Lung (tissue), 13 donors: ENCODE measurements around the gene ARHGAP28. TPM values are rescaled to one million over a fixed set of nuclear protein-coding genes. Genes with fewer than 3 reads are reported as not detected.

Source experiments
- ATAC-seq: fragments of 200-7000 bp; cut with Tn5 transposase; one replicate; pipeline ENCODE4 v1.9.1; 2020; ENCODE audit warnings: moderate number of reproducible peaks; ENCODE audit not compliant: insufficient read depth, low FRiP score
- DNase-seq, 3 donors: peaks; one replicate each; pipeline ENCODE4 v3.0.0-alpha.2; 2013 to 2017
- H3K27ac ChIP-seq, 2 donors: one replicate each; pipeline ENCODE4 v1.5.1; 2013; ENCODE audit warnings: mild to moderate bottlenecking in 2 of 2, moderate library complexity in 2 of 2, control low read depth in 1 of 2, inconsistent platforms in 1 of 2, low read depth in 1 of 2, low read length in 1 of 2
- H3K27me3 ChIP-seq, 3 donors: one replicate each; pipeline ENCODE4 v1.5.1; 2013; ENCODE audit warnings: low read length in 2 of 3; ENCODE audit not compliant: control insufficient read depth in 3 of 3, insufficient read depth in 3 of 3
- H3K36me3 ChIP-seq, 4 donors: one replicate each; pipeline ENCODE4 v1.5.1; 2013; ENCODE audit warnings: low read length in 4 of 4, mild to moderate bottlenecking in 1 of 4, moderate library complexity in 1 of 4; ENCODE audit not compliant: control insufficient read depth in 4 of 4, insufficient read depth in 4 of 4
- H3K4me1 ChIP-seq, 5 donors: one replicate each; pipeline ENCODE4 v1.5.1; 2013; ENCODE audit warnings: low read length in 5 of 5, mild to moderate bottlenecking in 2 of 5, moderate library complexity in 1 of 5; ENCODE audit not compliant: control insufficient read depth in 5 of 5, insufficient read depth in 5 of 5
- H3K4me3 ChIP-seq: one replicate; pipeline ENCODE4 v1.5.1; 2013; ENCODE audit warnings: mild to moderate bottlenecking, control low read depth, moderate library complexity
- H3K9ac ChIP-seq, 2 donors: one replicate each; pipeline ENCODE4 v1.5.1; 2013; ENCODE audit warnings: low read length in 2 of 2, control low read depth in 1 of 2; ENCODE audit not compliant: insufficient read depth in 1 of 2
- H3K9me3 ChIP-seq, 4 donors: one replicate each; pipeline ENCODE4 v1.5.1; 2013; ENCODE audit warnings: low read length in 3 of 4, mild to moderate bottlenecking in 1 of 4, moderate library complexity in 1 of 4; ENCODE audit not compliant: control insufficient read depth in 4 of 4, insufficient read depth in 3 of 4
- CTCF ChIP-seq: IDR thresholded peaks from 2 replicates; pipeline ENCODE4 v1.5.1; 2012; ENCODE audit warnings: mild to moderate bottlenecking; ENCODE audit errors: control extremely low read depth, extremely low read depth
- WGBS, 2 donors: extraction: QIAGEN DNeasy Blood & Tissue Kit; methylation state at CpG; one replicate each; pipeline ENCODE4 v1.1.7; 2013; 5-methylcytosine and 5-hydroxymethylcytosine counted together
- polyA plus RNA-seq, 2 donors: library from polyadenylated mRNA; stranded (reverse); fragments of 200-250 nt; gene quantifications; one replicate each; pipeline ENCODE4 v1.2.1, GENCODE V29; 2013
- small RNA-seq: library from RNA; depleted of rRNA; stranded (forward); fragments of <200 nt; gene quantifications from one replicate; pipeline ENCODE3, GENCODE V24; 2014; ENCODE audit warnings: low replicate concordance
- total RNA-seq, 2 donors: library from RNA; depleted of rRNA in 1 of 2; stranded (reverse); fragments of >200 nt in 1 of 2; gene quantifications; one replicate each; pipeline ENCODE4 v1.2.1, GENCODE V29; 2014 to 2021
- donor health status: control.
- donor health status: control.
- donor health status: Bipolar disorder and iron deficiency.
- donor health status: healthy.
- donor health status: DM: yes; HTN: yes; CAD: no.

ARHGAP28 gene
- total and polyA plus RNA-seq, 4 donors: 1.4 to 123 (median 5.6) TPM

DNA sequence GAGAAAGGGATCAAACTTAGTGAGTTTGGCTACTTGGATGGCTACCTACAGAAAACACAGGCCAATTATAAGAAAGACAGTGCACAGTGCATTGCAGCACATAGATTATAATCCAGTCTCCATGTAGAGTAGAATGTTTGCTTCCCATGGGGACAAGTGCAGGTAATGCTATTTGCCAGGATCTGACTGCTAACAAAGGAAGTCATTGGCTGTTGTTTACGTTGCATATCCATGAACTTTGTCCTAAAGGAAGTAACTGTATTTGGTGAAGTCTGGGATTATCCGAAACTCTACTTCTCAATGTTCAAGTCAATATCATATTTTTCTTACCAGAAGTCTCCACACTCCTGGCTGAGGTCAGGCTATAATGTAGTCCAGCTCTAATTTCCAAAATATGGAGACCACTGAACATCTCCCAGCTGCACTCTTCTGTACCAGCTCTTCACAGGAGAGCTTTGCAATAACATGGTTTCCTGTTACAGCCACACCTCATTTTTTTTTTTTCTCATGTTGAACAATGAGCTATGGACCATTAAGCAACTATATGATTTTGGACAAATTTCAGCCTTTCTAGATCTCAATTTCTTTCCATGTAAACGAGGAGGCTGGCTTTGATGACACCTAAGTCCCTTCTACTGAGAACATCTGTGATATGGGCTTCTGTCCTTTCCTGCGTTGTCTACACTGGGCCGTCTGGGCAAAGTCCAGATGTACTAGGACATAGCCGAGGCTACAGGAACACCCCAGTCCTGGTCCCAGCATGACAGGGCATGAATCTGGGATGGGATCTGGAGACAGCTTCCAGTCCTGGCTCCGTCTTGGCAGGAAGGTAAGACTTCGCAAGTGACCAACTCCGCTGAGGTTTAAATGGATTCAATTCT, 233.3 kb downstream of the ARHGAP28 start:
- no peak for TF ChIP-seq CTCF
- DNase-seq: no peak
- no peak for ATAC-seq
- Histone ChIP-seq H3K27me3 (no peaks in the 10 kb centered on the region), H3K36me3 (no peaks in the 10 kb centered on the region), H3K4me3 (no peak overlapping the region), H3K9ac (no peak overlapping the region), H3K9me3 (no peaks in the 10 kb centered on the region), H3K4me1 (no peaks in the 10 kb centered on the region), H3K27ac (no peak overlapping the region)
- WGBS, 2 donors: 85 to 89% methylated on average over 9 of the region's 9 CpGs

DNA sequence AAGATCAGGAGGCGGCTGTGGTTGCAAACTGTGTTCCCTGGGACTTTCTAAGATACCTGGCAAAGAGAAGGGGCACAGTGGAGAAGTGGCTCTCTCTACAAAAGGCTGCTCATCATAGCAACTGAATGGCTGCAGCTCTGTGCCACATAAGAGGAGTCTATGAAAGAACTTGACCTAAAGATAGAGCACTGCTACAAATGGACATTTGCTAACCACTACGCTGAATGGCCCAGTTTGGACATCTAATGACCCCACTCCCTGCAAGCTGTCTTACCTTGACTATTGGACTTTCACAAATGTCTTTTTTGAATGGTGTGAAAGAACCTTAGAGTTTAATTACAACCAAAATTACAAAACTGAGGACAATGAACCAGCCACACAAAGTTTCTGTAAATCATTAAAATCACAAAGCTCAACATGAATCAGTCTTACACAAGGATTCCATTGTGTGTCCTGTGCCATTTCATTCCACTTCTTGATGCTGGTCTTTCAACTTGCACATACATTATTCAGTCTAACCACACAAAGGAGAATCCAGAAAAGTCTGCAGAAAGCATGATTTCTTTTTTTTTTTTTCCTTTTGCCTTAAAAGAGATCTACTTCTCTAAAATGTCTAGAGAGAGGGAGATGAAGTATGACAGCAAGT, 234.1 kb downstream of the ARHGAP28 start:
- Histone ChIP-seq H3K27me3 (no peaks in the 10 kb centered on the region), H3K27ac (no peak overlapping the region), H3K9ac (no peak overlapping the region), H3K36me3 (no peaks in the 10 kb centered on the region), H3K4me3 (no peak overlapping the region), H3K9me3 (no peaks in the 10 kb centered on the region), H3K4me1 (peaks cover 0 to 2% (median 0%) of the 10 kb centered on the region in 5 donors)
- TF ChIP-seq CTCF: no peak
- no peak for ATAC-seq
- WGBS, 2 donors: 96 to 97% methylated on average over 2 of the region's 2 CpGs
- DNase-seq: no peak

Small RNA genes lying within 50 kb of the gene (small RNA-seq; reads per million reads assigned to genes)
- not detected for gene RNU6-916P
